ENCODE measurements around the gene DCAF17. TPM values are rescaled to one million over a fixed set of nuclear protein-coding genes. Genes with fewer than 3 reads are reported as not detected.
"Not testable (repeated sequence)": the region's sequence is repeated elsewhere in the genome, so short reads cannot be mapped to it uniquely, and the experiment has no call there.

Gene DCAF17
- total RNA-seq, 1 experiment from 2014 or later, result 11.1 TPM

GRCh38 chr2:171530378-171530777 is 96.4 kb downstream of the DCAF17 start:
- no peak overlapping the region for H3K27ac ChIP-seq (ENCODE audit: low read length)
- TF ChIP-seq EZH2 (IDR thresholded peaks at IDR 0.05; ENCODE audit: low read length, unreplicated experiment), result no peak
- TF ChIP-seq, protein P1, sequence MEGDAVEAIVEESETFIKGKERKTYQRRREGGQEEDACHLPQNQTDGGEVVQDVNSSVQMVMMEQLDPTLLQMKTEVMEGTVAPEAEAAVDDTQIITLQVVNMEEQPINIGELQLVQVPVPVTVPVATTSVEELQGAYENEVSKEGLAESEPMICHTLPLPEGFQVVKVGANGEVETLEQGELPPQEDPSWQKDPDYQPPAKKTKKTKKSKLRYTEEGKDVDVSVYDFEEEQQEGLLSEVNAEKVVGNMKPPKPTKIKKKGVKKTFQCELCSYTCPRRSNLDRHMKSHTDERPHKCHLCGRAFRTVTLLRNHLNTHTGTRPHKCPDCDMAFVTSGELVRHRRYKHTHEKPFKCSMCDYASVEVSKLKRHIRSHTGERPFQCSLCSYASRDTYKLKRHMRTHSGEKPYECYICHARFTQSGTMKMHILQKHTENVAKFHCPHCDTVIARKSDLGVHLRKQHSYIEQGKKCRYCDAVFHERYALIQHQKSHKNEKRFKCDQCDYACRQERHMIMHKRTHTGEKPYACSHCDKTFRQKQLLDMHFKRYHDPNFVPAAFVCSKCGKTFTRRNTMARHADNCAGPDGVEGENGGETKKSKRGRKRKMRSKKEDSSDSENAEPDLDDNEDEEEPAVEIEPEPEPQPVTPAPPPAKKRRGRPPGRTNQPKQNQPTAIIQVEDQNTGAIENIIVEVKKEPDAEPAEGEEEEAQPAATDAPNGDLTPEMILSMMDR (conservative IDR thresholded peaks at IDR 0.05; ENCODE audit: low read depth, low read length), result no peak
- TF ChIP-seq EZH2phosphoT487 (IDR thresholded peaks at IDR 0.05; ENCODE audit: borderline replicate concordance, low read length), result no peak
- no peaks in the 10 kb centered on the region for H3K4me1 ChIP-seq (ENCODE audit: insufficient read depth, low read length)
- H3K4me3 ChIP-seq (ENCODE audit: low read length), result no peak overlapping the region
- H3K79me2 ChIP-seq (ENCODE audit: low read length), result no peaks in the 10 kb centered on the region
- H3K9me2 ChIP-seq (replicated peaks; ENCODE audit: low read length), result no peaks in the 10 kb centered on the region
- no peaks in the 10 kb centered on the region for H4K20me1 ChIP-seq (ENCODE audit: low read length)
- no peak overlapping the region for H3K4me2 ChIP-seq (ENCODE audit: low read length)
- BruUV-seq (replicated peaks), result no TSS peak
- intact Hi-C loops (cut with micrococcal nuclease), result no loop called here
- no peak overlapping the region for H3K9ac ChIP-seq (ENCODE audit: low read length)
- no peak overlapping the region for H2AFZ ChIP-seq (ENCODE audit: low read length)
- H3K36me3 ChIP-seq (ENCODE audit: low read depth, low read length), result no peaks in the 10 kb centered on the region
- no peak for DNase-seq
- CTCF ChIA-PET, result no interaction called here
- POLR2A ChIA-PET (ENCODE audit: unreplicated experiment), result no interaction called here
- H3F3A ChIP-seq (ENCODE audit: low read length, unreplicated experiment), result no peaks in the 10 kb centered on the region
- ATAC-seq, result no peak
- H3K9me3 ChIP-seq (ENCODE audit: low read length), result no peaks in the 10 kb centered on the region
- peaks cover 10% of the 10 kb centered on the region for H3K27me3 ChIP-seq (ENCODE audit: low read length)

GRCh38 chr2:171530859-171531258 is 96.8 kb downstream of the DCAF17 start:
- H3K36me3 ChIP-seq (ENCODE audit: low read depth, low read length); H3K4me1 ChIP-seq (ENCODE audit: insufficient read depth, low read length); H3K4me2 ChIP-seq (ENCODE audit: low read length); intact Hi-C loops (cut with micrococcal nuclease); H3F3A ChIP-seq (ENCODE audit: low read length, unreplicated experiment); BruUV-seq (replicated peaks); H3K9me3 ChIP-seq (ENCODE audit: low read length); H3K27ac ChIP-seq (ENCODE audit: low read length); DNase-seq; H4K20me1 ChIP-seq (ENCODE audit: low read length); ATAC-seq; H3K9me2 ChIP-seq (replicated peaks; ENCODE audit: low read length); H3K4me3 ChIP-seq (ENCODE audit: low read length); H3K9ac ChIP-seq (ENCODE audit: low read length); POLR2A ChIA-PET (ENCODE audit: unreplicated experiment); H3K79me2 ChIP-seq (ENCODE audit: low read length); H2AFZ ChIP-seq (ENCODE audit: low read length): not testable (repeated sequence)
- H3K27me3 ChIP-seq (ENCODE audit: low read length), result peaks cover 10% of the 10 kb centered on the region
- CTCF ChIA-PET, result interaction anchor here (0.7 kb wide), 1 partner anchor 24 kb away, joined by 9 read pairs; no protein-coding TSS in a partner anchor

DNA sequence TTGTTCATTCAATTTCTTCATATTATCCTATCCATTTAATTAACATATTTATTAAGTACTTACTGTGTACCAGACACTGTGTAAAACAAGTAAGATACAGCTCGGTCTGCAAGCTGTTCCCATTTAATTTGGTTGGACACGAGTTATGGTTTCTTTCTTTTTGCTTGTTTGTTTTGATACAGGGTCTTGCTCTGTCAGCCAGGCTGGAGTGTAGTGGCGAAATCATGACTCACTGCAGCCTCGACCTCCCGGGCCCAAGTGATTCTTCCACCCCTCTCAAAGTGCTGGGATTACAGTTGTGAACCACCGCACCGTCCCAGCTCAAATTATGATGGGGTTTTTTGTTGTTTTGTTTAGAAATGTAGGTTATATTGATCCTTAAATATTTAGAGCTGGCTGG is 97.3 kb downstream of the DCAF17 start:
- CTCF ChIA-PET, result interaction anchor here (0.7 kb wide), 1 partner anchor 23 kb away, joined by 9 read pairs; no protein-coding TSS in a partner anchor
- intact Hi-C loops (cut with micrococcal nuclease), result no loop called here

More for the DNA sequence above, 97.3 kb downstream of the DCAF17 start:
- H3F3A ChIP-seq (ENCODE audit: low read length, unreplicated experiment), result no peaks in the 10 kb centered on the region
- no peak overlapping the region for H2AFZ ChIP-seq (ENCODE audit: low read length)
- no peak for DNase-seq
- peaks cover 10% of the 10 kb centered on the region for H3K27me3 ChIP-seq (ENCODE audit: low read length)
- no peaks in the 10 kb centered on the region for H3K9me2 ChIP-seq (replicated peaks; ENCODE audit: low read length)
- H3K9ac ChIP-seq (ENCODE audit: low read length), result no peak overlapping the region
- H3K4me2 ChIP-seq (ENCODE audit: low read length), result no peak overlapping the region
- H4K20me1 ChIP-seq (ENCODE audit: low read length), result no peaks in the 10 kb centered on the region
- H3K9me3 ChIP-seq (ENCODE audit: low read length), result no peaks in the 10 kb centered on the region
- no peak for TF ChIP-seq EZH2phosphoT487 (IDR thresholded peaks at IDR 0.05; ENCODE audit: borderline replicate concordance, low read length)
- TF ChIP-seq EZH2 (IDR thresholded peaks at IDR 0.05; ENCODE audit: low read length, unreplicated experiment), result no peak
- TF ChIP-seq, protein P1 (conservative IDR thresholded peaks at IDR 0.05; ENCODE audit: low read depth, low read length), result no peak
- BruUV-seq (replicated peaks), result no TSS peak
- no peaks in the 10 kb centered on the region for H3K79me2 ChIP-seq (ENCODE audit: low read length)
- POLR2A ChIA-PET (ENCODE audit: unreplicated experiment), result no interaction called here
- H3K27ac ChIP-seq (ENCODE audit: low read length), result no peak overlapping the region
- no peaks in the 10 kb centered on the region for H3K36me3 ChIP-seq (ENCODE audit: low read depth, low read length)
- no peak overlapping the region for H3K4me3 ChIP-seq (ENCODE audit: low read length)
- no peaks in the 10 kb centered on the region for H3K4me1 ChIP-seq (ENCODE audit: insufficient read depth, low read length)
- no peak for ATAC-seq

Data from PC-3 (cell line).